OCI-LY7 (cell line): Measurements from ENCODE around the gene DENND10. TPM values are rescaled to one million over a fixed set of nuclear protein-coding genes. Genes with fewer than 3 reads are reported as not detected.

Source experiments
- BruUV-seq: library from RNA; stranded (reverse); fragments of 400-500 nt; replicated peaks from 2 replicates; lab custom pipeline; 2021; lab: Mats Ljungman, UMichigan
- CTCF ChIA-PET: fragments of 300-600 bp; sonication (Branson Sonifier 250); formaldehyde crosslinking; loops from one replicate; lab custom pipeline; 2022; ENCODE audit warnings: antibody characterized with exemption; ENCODE audit not compliant: unreplicated experiment; lab: Charles Lee
- POLR2A ChIA-PET: fragments of 300-600 bp; sonication (Branson Sonifier 250); formaldehyde crosslinking; loops from one replicate; lab custom pipeline; 2022; ENCODE audit warnings: antibody characterized with exemption; lab: Charles Lee
- DNase-seq: peaks from one replicate; pipeline ENCODE4 v3.0.0-alpha.2; 2015; ENCODE audit warnings: low spot score
- H2AFZ ChIP-seq: fragments of 200-600 bp; sonication (generic), shearing (Covaris generic); 2 replicates; pipeline ENCODE4 v1.6.1; 2014; ENCODE audit warnings: mild to moderate bottlenecking, antibody characterized with exemption, low read length, moderate library complexity
- H3K27ac ChIP-seq: fragments of 200-600 bp; sonication (generic); 2 replicates; pipeline ENCODE4 v1.5.1; 2014; ENCODE audit warnings: mixed run types, low read depth, mild to moderate bottlenecking, moderate library complexity, low read length, inconsistent platforms; ENCODE audit not compliant: poor library complexity, severe bottlenecking
- H3K36me3 ChIP-seq: fragments of 200-600 bp; sonication (generic); 2 replicates; pipeline ENCODE4 v1.6.1; 2014; ENCODE audit warnings: mild to moderate bottlenecking, antibody characterized with exemption, low read length, moderate library complexity, mixed read lengths; ENCODE audit not compliant: insufficient read depth
- H3K4me1 ChIP-seq: fragments of 200-600 bp; sonication (generic); 2 replicates; pipeline ENCODE4 v1.5.1; 2014; ENCODE audit warnings: mild to moderate bottlenecking, low read length; ENCODE audit not compliant: insufficient read depth, poor library complexity, severe bottlenecking
- H3K4me2 ChIP-seq: fragments of 200-600 bp; sonication (generic); 2 replicates; pipeline ENCODE4 v1.6.1; 2014; ENCODE audit warnings: mild to moderate bottlenecking, low read length
- H3K4me3 ChIP-seq: fragments of 200-600 bp; sonication (generic); 2 replicates; pipeline ENCODE4 v1.5.1; 2014; ENCODE audit warnings: mild to moderate bottlenecking, low read depth, low read length; ENCODE audit not compliant: poor library complexity, severe bottlenecking
- H3K79me2 ChIP-seq: fragments of 200-600 bp; sonication (generic); 2 replicates; pipeline ENCODE4 v1.6.1; 2016; ENCODE audit warnings: low read depth, mild to moderate bottlenecking, low read length, moderate library complexity, mixed read lengths; ENCODE audit not compliant: insufficient read depth
- H3K9me2 ChIP-seq: fragments of 200-600 bp; sonication (generic); 2 replicates; pipeline ENCODE4 v1.6.1; 2016; ENCODE audit warnings: mild to moderate bottlenecking, low read length, mixed read lengths; ENCODE audit not compliant: insufficient read depth
- H3K9me3 ChIP-seq: fragments of 200-600 bp; sonication (generic); 2 replicates; pipeline ENCODE4 v1.6.1; 2014; ENCODE audit warnings: mild to moderate bottlenecking, mixed run types, low read length, mixed read lengths
- H4K20me1 ChIP-seq: fragments of 200-600 bp; sonication (generic); 2 replicates; pipeline ENCODE4 v1.6.1; 2014; ENCODE audit warnings: mild to moderate bottlenecking, antibody characterized with exemption, low read length, moderate library complexity, mixed read lengths; ENCODE audit not compliant: insufficient read depth
- CTCF ChIP-seq: fragments of 200-600 bp; sonication (generic); conservative IDR thresholded peaks from 2 replicates; pipeline ENCODE4 v1.5.1; 2014; ENCODE audit warnings: mild to moderate bottlenecking, antibody characterized with exemption, low read length, moderate library complexity, mixed read lengths
- EZH2phosphoT487 ChIP-seq: fragments of 200-600 bp; sonication (generic); IDR thresholded peaks from 2 replicates; pipeline ENCODE4 v1.6.1; 2018; ENCODE audit warnings: low read depth, borderline replicate concordance, mild to moderate bottlenecking, mixed run types, antibody characterized with exemption, low read length, moderate library complexity, mixed read lengths
- intact Hi-C: fragments of 100-400 bp; cut with micrococcal nuclease; formaldehyde crosslinking; loops from one replicate; pipeline ENCODE4 v1.10.0; 2022; ENCODE audit not compliant: unreplicated experiment
- total RNA-seq, 2 experiments: library from RNA; depleted of rRNA in 1 of 2; stranded (reverse); fragments of >200 nt in 1 of 2; shearing (Covaris generic) in 1 of 2; gene quantifications; 2 replicates each; pipeline ENCODE4 v1.2.3, GENCODE V29; 2014 to 2022

Gene DENND10
- total RNA-seq, 2 experiments from 2014 or later, result 17.8 to 27.1 TPM

DNA sequence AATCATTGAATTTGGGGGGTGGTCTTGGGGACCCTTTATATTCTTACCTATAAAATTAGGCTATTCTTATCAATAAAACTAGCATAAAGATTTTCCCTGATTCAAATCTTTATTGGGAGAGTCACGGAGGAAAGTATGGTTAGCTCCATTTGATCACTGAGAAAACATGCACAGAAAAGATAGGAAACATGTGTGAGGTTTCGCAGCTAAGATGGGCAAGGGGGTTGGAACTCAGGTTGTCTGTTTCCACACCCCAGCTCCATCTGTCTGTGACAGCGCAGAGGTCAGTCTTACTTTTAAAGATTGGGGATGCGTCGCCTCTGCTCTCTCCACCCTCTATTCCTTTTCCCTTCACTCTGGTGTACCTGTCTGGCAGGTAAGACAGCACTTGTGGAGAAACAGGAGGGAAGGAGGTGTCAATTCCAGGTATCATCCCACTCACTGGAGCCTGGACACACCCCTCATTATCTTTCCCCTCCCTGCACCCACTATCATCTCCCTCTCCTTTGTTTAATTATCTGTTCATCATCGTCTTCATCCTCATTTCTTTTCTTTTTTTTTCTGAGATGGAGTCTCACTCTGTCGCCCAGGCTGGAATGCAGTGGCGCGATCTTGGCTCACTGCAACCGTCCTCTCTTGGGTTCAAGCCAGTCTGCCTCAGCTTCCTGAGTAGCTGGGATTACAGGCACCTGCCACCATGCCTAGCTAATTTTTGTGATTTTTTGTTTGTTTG lies 2.4 kb upstream of the DENND10 start:
- H2AFZ ChIP-seq, result no peak overlapping the region; the same call in 1 of the 2 replicates
- H3K9me3 ChIP-seq, result no peaks in the 10 kb centered on the region
- H4K20me1 ChIP-seq, result no peaks in the 10 kb centered on the region
- CTCF ChIA-PET, result interaction anchor here (1.1 kb wide), 1 partner anchor 18 kb away, joined by 3 read pairs; no protein-coding TSS in a partner anchor
- no peaks in the 10 kb centered on the region for H3K36me3 ChIP-seq
- peaks cover 9% of the 10 kb centered on the region; the same call in 1 of the 2 replicates for H3K79me2 ChIP-seq
- H3K4me2 ChIP-seq, result no peak overlapping the region
- no peak overlapping the region for H3K4me3 ChIP-seq
- TF ChIP-seq CTCF (no peak), EZH2phosphoT487 (no peak)
- peaks cover 17% of the 10 kb centered on the region for H3K4me1 ChIP-seq
- BruUV-seq, result no TSS peak
- H3K27ac ChIP-seq, result no peak overlapping the region
- DNase-seq, result no peak
- intact Hi-C loops, result no loop called here
- H3K9me2 ChIP-seq, result no peaks in the 10 kb centered on the region
- POLR2A ChIA-PET, result interaction anchor here (0.6 to 1.7 kb wide), 8 partner anchors 11 to 217 kb away, joined by 3 to 5 read pairs (median 4); partner anchors contain the start of gene EIF3A

GRCh38 chr10:119103241-119103902 lies 541 bp upstream of the DENND10 start:
- Histone ChIP-seq H3K4me3 (peak overlapping the region; percentile 14), H3K4me1 (peaks cover 17% of the 10 kb centered on the region), H3K9me3 (no peaks in the 10 kb centered on the region), H3K4me2 (peak overlapping the region; percentile 50), H3K27ac (no peak overlapping the region), H3K36me3 (0 out of 2 replicates have a peak, but pooled peaks cover 6% of the 10 kb centered on the region), H3K79me2 (peaks cover 9% of the 10 kb centered on the region; the same call in 1 of the 2 replicates), H3K9me2 (no peaks in the 10 kb centered on the region), H2AFZ (peak overlapping the region; percentile 66), H4K20me1 (no peaks in the 10 kb centered on the region)
- TF ChIP-seq CTCF (no peak), EZH2phosphoT487 (no peak)
- no TSS peak for BruUV-seq
- DNase-seq, result no peak
- ChIA-PET POLR2A (interaction anchor here (0.6 to 2.0 kb wide), 13 partner anchors 7 to 761 kb away, joined by 3 to 10 read pairs (median 4); partner anchors contain the start of gene EIF3A), CTCF (no interaction called here)
- intact Hi-C loops, result no loop called here
